Stimulated activated CD8-positive, alpha-beta memory T cell treated with anti-CD3 and anti-CD28 coated beads, Interleukin-12 subunit alpha, Interleukin-12 subunit beta, amount 100 ng/mL, for 1 hour (primary cell): ENCODE measurements around the gene EEFSEC.

Source experiments
- DNase-seq: peaks from one replicate; pipeline ENCODE4 v3.0.0-alpha.2; 2020; ENCODE audit warnings: low read depth

The EEFSEC gene

DNA sequence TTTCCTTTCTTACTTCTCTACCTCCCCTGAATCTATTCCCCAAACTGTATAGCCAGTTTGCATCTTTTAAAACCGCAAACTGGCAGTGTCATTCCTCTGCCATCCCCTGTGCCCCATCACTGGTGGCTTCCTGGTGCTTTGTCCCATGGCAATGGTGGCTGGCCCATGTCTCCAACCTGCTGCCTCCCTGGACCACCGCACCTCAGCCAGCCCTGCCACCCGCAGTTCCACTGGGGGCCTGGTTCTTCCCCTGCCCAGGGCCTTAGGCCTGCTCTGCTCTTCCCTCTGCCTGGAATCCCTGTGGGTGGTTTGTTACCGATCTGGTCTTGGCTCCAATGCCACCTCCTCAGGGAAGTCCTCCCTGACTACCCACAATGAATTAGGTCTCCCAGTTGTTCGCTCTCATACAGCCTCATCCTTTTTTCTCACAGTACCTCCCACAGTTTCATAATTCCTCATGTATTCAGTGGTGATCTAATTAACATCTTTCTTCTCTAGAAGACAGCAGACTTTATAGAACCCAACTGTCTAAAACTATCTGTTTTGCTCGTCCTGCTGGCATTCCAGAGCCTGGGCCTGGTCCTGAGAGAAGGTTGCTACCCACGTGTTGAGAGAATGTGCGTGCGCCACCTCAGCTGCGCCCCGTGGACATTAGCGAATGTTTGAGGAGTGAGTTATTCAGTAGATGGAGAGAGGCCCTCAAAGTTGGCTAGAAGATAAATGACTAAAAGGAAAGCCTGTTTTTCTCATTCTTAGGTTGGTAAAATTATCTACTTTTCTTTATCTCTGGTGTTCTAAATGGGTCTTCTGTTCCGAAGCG, 183.3 kb downstream of the EEFSEC start:
- no peak for DNase-seq

- no peak for DNase-seq
Observed at GRCh38 chr3:128337305-128337704, 184.0 kb downstream of the EEFSEC start.

DNA sequence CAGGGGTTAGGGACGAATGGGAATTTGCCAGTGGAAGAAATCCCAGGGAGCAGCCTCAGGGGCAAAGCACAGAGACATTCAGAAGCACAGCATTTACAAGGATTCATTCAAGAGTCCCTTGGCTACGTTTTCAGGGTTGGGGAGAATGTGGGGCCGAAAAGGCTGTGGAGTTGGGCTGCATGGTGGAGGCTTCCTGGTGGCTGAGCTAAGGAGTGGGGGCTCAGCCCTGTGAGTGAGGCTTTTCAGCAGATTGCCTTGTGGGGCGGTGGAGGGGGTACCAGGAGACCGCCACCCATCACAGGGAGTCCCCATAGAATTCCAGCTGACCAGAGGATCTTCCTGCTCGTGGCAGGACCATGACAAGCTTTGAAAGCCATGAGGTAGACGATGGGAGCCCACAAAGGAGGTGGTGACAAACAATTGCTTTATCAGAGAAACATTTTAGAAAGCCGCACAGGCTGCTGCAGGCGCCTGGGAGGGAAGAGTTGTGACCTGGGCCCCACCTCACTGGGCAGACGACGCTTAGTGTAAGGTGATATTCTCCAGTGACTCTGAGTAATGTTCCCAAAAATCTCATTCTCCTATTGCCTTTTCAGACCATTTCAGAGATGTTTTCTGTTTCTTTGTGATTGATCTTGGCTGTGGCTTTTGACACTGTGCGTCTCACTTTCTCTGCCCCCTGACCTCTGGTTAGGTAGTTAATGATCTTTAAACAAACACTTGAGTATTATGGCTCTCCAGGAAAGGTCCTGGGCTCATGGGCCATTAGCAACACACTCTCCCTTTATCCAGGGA, 185.5 kb downstream of the EEFSEC start:
- DNase-seq = no peak

DNA sequence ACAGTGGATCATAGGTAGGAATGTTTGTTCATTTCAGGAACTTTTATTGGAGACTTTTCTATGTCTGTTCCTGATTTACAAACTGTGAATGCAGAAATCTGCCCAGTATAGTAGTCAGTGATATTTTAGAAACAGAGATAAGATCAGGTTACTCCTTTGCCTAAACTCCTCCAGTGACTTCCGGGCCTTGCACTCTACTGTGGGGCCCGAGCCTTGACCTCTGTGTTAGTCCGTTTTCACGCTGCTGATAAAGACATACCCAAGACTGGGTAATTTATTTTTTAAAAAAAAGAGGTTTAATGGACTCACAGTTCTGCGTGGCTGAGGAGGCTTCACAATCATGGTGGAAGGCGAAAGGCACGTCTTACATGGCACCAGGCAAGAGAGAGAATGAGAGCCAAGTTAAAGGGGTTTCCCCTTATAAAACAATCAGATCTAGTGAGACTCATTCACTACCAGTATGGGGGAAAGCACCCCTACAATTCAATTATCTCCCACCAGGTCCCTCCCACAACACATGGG, 186.3 kb downstream of the EEFSEC start:
- no peak for DNase-seq

GRCh38 chr3:128340198-128340903, 187.1 kb downstream of the EEFSEC start:
- DNase-seq = no peak

- no peak for DNase-seq
Observed at GRCh38 chr3:128340904-128341555, 187.7 kb downstream of the EEFSEC start.

- no peak for DNase-seq
Observed at GRCh38 chr3:128341659-128342395, 188.5 kb downstream of the EEFSEC start.

DNA sequence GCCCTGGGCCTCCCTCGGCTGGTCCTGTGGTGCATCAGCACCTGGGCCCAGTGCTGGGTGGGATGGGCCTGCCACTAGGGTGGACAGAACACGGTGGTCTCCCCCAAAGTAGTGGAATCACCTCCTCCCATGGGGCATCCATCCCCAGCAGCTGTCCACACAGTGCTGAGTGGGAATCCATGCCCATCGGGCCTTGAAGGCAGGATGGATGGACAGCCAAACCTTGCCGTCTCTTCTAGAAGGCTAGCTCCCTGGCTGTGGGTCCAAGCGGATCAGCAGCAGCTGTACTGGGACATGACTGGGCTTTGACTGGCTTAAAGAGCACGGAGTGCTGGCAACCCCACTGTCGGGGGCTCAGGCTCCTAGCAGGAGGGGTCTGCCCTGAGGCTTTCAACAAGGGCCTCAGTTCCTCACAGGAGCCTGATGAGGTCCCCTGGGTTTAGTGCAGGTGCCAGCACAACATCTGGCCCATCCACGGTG, 189.5 kb downstream of the EEFSEC start:
- no peak for DNase-seq

DNA sequence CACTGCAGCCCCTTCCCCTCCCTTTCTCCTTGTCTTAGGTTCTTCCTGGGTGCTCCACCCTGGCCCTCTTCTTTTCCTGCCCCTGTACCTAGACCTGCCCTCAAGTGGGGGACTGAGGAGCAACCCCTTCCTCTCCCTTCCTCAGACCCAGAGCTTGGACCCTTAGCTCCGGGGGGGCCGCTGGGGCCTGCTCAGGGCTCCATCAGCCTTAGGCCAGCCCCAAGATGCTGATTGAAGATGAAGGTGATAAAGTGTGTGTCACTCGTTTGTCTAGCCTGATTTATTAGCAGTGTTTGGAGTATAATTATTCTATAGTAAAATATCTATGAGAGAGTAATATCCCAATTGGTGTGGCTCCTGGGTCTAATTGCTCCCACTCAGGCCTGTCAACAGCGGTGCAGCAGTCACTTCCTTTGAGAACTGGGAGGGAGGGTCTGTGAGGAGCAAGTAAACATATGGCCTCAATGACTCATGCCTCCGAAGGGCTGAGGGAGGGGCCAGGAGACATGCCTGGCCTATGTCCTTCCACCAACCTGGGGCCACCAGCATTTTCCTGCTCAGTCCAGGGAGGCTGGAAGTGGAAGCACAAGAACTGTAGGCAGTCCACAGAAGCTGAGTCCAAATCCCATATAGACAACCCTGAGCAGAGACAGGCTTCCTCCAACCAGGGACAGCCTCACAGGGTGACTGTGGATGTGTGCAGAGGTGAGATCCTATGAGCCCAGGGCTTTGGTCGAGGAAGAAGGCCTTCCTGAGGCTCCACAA, 190.2 kb downstream of the EEFSEC start:
- DNase-seq = no peak

GRCh38 chr3:128344052-128344735, 190.9 kb downstream of the EEFSEC start:
- DNase-seq = no peak

- DNase-seq = no peak
Observed at GRCh38 chr3:128345196-128345595, 191.9 kb downstream of the EEFSEC start.

DNA sequence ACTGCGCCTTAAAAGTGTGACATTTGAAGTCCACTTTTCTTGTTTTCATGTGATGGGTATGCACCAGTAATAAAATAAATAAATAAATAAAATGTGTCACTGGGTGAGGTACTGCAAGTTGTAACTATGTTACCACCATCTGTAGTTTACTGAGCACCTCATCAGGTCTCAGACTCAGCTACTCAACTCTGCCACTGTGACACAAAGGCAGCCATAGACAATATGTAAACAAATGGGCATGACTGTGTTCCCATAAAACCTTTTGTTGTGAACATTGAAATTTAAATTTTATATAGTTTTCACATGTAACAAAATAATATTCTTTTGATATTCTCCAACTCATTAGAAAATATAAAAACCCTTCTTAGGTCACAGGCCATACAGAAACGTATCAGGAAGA, 193.3 kb downstream of the EEFSEC start:
- no peak for DNase-seq

GRCh38 chr3:128347282-128347681, 194.0 kb downstream of the EEFSEC start:
- DNase-seq = no peak

- DNase-seq = no peak
Observed at GRCh38 chr3:128348075-128348474, 194.8 kb downstream of the EEFSEC start.

- DNase-seq = no peak
Observed at GRCh38 chr3:128348805-128349531, 195.7 kb downstream of the EEFSEC start.

DNA sequence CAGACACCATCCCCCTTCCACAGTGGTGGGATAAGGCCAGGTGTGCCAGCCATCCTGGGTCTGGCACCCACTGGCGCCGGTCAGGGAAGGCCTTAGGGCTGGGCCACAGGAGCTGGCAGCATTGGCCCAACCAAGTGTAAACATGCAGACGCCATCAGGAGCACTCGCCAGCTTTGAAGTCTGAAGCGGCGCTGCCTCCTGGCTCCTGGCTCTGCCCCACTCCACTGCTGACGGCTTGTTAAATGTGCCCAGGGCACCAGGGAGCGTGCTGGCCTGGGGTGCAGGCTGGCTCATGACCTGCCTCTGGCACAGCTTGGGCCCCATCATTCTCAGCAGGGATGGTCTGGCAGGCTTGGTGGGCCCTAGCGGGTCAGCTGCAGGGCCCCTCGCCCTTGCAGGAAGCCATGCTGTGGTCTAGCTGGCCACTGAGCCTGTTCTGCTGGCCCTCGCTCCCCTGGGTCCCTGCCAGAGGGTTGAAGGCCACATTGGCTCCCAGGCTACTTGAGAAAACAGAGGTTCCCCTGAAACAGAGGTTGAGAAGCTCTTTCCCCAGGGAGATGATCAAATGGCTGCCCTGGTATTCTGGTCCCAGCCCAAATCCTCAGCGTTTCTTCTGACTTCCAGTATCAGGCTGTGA, 196.8 kb downstream of the EEFSEC start:
- DNase-seq = no peak

- DNase-seq = no peak
Observed at GRCh38 chr3:128351546-128351945, 198.3 kb downstream of the EEFSEC start.

DNA sequence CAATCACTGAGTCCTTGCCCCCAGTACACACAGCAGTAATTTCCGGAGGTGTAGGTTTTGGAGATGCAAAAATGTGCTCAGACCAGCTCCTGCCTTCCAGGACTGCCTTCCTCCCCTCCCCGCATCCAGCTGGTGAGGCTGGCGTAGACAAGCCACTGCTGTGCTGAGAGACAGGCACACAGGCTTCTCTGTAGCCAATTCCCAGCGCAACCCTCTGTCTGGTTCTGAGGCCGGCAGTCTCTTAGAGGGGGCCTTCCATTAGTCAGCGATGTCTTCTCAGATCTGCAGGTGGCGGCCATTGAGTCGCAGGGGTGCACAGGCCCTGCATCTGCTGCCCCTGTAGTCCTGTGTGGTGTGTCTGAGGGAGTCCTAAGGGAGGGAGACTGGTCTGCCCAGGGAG, 199.0 kb downstream of the EEFSEC start:
- DNase-seq = no peak
